DMS153 treated with DMSO at 0.1 percent for 48 hours (cell line): ENCODE results near the gene RHBDF2.
A peak's percentile ranks its signal among the peaks of the same experiment; 100 is the strongest.

ENCODE experiments used
- DNase-seq: peaks from one replicate; lab custom pipeline; 2025; ENCODE audit not compliant: unreplicated experiment; lab: John Stamatoyannopoulos, UW

The RHBDF2 gene

GRCh38 chr17:76501018-76501826 lies at the start of gene RHBDF2:
Gene RHBDF2, minus strand, starts transcription at chr17:76501423. Its CDS starts 19,899 bp downstream, at chr17:76481524.
- peak; percentile 73 for DNase-seq

- no peak for DNase-seq
Measured at GRCh38 chr17:76549539-76549938, 48.3 kb upstream of the RHBDF2 start.

GRCh38 chr17:76549215-76549518 lies 47.9 kb upstream of the RHBDF2 start:
- no peak for DNase-seq

DNA sequence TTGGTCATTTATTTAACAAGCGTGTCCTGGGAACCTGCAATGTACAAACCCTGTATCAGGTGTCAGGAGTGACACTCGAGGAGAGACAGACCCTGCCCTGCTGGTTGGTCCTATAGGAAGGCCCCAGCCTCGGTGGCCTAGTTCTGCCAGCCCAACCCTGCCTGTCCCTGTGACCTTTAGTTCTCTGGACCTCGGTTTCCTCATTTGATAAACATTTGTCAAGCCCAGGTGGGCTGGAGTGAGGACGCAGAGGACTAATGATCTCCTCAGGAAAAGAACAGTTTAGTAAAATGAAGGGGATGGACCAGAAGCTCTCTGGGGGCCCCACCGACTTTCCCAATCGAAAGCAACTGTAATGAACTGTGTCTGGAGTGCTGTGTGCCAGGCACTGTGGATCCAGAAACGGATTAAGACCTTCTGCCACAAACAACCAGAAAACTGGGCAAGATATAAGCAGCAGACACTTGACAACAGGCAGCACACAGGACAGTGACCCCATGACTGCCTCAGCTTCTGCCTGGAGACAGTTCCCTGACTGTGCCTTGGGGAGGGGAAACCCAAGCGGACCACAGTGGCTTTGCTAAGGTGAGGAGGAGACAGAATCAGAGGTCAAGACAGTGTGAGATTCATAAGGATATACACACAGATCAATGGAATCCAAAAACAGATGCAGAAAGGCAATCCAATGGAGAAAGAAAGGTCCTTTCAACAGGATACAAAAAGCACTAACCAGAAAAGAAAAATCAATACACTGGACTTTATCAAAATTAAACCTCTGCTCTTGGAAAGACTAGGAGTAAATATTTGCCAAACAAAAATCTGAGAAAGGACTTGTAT lies 47.4 kb upstream of the RHBDF2 start:
- DNase-seq, result no peak

GRCh38 chr17:76547642-76548202 lies 46.5 kb upstream of the RHBDF2 start:
- no peak for DNase-seq

DNA sequence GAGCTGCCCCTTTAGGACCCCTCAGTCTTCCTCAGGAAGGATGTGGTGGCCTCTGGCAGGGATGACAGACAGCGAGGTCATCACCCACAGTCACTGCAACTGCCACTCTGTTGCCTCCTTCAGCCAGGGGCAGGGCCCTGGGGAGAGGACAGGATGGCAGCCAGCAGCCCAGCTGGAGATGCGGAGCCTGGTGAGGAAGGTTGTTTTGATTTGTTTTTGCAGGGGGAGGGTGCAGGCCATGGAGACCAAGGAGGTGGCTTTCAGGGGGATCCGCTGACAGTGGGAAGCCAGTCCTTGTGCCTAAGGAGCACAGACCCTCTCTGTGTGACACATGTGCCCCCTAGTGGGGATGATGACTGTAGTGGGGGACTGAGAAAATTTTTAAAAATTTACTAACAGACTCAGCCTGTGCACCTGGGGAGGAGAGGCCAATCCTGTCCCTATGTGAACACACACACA lies 46.0 kb upstream of the RHBDF2 start:
- DNase-seq, result peak; percentile 22

DNA sequence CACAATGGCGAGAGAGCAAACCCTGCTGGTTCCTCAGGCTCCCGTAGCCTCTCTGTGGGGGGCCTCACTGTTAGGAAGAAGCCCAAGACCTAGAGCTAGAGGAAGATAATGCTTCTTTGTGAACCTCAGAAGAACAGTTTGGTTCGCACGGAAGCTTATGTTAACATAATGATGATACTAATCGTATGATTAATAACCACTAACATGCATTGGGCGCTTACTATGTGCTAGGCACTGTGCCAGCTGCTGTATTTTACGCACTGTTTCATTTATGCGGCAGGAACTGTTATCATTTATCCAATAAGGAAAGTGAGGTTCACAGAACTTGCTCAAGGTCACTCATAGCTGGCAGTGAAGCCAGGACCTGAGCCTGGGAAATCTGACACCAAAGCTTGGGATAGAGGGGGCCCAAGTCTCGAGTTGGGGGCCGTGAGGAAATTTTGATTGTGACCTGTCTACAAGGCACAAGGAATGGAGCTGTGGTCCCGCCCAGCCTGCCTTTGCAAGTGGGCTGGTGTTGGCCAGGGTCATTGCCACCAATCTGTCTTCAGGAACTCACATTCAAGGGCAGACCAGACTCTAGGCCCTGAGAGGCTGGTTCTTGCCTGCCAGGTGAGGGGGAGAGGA lies 45.4 kb upstream of the RHBDF2 start:
- no peak for DNase-seq

- no peak for DNase-seq
Measured at GRCh38 chr17:76545918-76546555, 44.8 kb upstream of the RHBDF2 start.

GRCh38 chr17:76544546-76545365 lies 43.5 kb upstream of the RHBDF2 start:
- no peak for DNase-seq

- no peak for DNase-seq
Measured at GRCh38 chr17:76543826-76544545, 42.8 kb upstream of the RHBDF2 start.

DNA sequence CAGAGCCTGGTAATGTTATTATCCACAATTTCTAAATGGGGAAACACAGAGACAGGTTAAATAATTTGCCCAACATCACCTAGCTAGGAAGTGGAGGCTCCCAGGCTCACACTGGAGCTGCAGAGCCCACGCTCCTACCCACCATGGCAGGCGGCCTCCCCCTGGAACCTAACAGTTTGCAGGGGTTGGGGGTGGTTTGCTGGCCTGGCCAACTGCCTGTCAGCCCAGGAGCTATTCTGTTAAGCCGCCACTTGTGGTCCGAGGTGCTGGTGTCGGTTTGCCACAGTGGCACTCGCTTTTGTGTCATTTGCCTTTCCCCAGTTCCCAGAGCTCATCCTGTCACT lies 42.2 kb upstream of the RHBDF2 start:
- DNase-seq, result no peak

DNA sequence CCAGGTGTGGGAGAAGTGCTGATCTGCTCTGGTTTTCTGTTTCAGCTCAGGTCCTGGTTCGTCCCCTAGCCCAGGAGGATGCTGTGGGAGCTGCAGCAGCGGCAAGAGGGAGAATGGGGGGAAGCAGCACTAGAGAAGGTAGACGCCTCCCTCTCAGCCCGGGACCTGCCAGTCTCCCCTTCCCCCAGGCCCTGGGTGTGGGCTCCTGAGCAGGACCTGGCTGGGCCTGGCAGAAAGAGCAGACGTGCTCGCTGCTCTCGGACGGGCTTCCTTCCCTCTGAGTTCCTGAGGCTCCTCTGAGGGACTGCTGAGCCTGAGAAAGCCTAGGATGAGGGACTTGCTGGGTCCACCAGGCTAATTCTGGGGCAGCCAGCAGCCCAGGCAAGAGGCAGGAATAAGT lies 41.8 kb upstream of the RHBDF2 start:
- no peak for DNase-seq

GRCh38 chr17:76542566-76542971 lies 41.3 kb upstream of the RHBDF2 start:
- no peak for DNase-seq

DNA sequence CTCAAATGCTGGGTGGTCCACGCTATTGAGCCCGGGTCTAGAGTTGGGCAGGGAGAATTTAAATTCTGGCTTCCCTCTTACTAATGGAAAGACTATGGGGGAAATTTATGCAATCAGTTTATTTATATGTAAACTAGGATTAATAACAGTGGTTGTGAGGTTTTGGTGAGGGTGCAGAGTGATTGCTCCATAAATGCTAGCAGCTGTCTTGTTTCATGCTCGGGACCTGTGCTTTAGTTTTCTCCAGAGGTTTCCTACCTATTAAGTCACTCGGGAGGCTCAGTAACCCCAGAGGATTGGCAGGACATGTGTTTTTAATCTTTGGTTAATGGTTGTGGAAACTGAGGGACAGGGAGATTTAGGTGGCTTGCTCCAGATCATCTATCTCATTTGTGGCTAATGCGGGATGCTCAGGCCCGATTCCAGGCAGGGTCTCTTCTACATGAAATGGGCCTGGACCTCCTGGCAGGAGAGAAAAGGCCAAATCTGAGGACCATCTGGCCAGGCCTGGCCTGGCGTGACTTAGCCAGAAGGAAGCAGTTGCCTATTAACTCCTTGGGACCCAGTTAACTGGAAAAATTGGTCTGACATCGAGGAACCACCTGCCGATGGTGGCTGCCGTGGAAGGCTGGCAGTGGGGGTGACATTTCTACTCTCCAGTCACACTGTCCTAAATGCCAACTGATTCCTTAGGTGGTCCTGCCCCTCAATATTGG lies 40.7 kb upstream of the RHBDF2 start:
- no peak for DNase-seq

- DNase-seq, result peak; percentile 78
Measured at GRCh38 chr17:76540381-76541300, 39.4 kb upstream of the RHBDF2 start.

DNA sequence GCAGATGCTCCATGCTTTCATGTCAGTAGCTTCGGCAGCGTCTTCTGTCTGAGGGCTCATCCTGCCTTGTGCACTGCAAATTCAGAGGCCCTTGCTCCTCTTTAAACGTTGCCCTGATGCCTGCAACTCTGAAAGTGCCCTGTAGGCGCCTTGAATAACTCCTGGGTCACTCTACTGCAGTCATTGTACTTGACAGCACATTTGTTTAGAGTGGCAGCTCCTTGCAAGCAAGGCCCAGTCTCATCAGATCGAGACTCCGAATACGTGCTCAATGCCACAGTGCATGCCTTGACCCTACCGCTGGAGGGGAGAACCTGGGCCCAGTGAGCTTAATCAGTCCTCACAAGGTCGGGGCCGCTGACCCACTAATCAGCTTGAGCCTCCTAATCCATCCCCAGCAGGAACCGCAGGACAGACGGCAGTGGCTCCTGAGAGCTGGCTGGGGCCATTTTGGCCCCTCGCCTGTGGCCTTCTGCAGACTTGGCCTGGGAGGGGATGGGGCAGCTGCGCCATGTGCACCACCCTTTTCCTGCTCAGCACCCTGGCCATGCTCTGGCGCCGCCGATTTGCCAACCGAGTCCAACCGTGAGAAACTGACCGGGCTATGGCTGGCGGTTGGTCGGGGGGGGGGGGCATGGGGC lies 38.5 kb upstream of the RHBDF2 start, which contains the start of gene PRCD:
Gene PRCD, plus strand, starts transcription at position 414 of the 641 bp plus-strand sequence. Its CDS starts 98 bp downstream, at position 512.
- DNase-seq, result no peak

DNA sequence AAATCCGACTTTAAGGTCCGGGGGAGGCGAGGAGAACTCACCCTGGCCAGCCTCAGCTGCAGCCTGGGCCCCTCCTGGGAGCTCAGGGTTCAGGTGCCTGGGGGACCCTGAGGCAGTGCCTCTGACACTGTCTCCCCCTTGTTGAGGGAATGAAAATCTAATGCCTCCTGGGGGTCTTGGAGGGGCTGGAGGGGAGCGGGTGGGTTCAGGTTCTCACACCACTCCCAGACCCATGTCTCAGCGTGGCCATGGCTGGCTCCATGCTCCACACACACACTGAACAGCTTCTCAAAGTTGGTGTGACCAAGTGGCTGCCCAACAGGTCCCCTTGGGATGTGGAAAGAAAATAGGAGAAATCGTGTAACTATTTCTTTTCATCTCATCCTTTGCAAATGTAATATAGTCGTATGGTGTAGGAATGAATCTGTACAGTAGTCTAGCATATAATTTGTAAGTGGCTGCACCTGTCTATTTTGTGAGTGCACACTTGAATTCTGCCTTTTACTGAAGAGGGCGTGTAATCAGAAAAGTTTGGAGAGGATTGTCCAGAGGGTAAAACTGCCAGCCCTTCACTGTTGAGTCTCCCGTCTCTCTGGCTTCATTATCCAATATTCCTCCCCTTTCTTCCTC lies 37.8 kb upstream of the RHBDF2 start:
- DNase-seq, result no peak
